Measurements from ENCODE around the gene DIP2A. TPM values are rescaled to one million over a fixed set of nuclear protein-coding genes. Genes with fewer than 3 reads are reported as not detected.
"Not testable (repeated sequence)": the region's sequence is repeated elsewhere in the genome, so short reads cannot be mapped to it uniquely, and the experiment has no call there.

The DIP2A gene
- polyA plus RNA-seq, 3 donors, result 24.7 to 25.8 (median 25.3) TPM

- DNase-seq (ENCODE audit: low read depth in 3 of 3, low spot score in 2 of 3), result no peak
Observed at GRCh38 chr21:46518983-46519583, 60.4 kb downstream of the DIP2A start.

GRCh38 chr21:46527393-46527792 lies 68.7 kb downstream of the DIP2A start:
- DNase-seq (ENCODE audit: low read depth in 3 of 3, low spot score in 2 of 3), result not testable (repeated sequence)

GRCh38 chr21:46527801-46528200 lies 69.1 kb downstream of the DIP2A start:
- DNase-seq (ENCODE audit: low read depth in 3 of 3, low spot score in 2 of 3), result no peak

GRCh38 chr21:46532080-46532479 lies 73.4 kb downstream of the DIP2A start:
- no peak for DNase-seq (ENCODE audit: low read depth in 3 of 3, low spot score in 2 of 3)

- no peak for DNase-seq (ENCODE audit: low read depth in 3 of 3, low spot score in 2 of 3)
Observed at GRCh38 chr21:46537026-46537425, 78.3 kb downstream of the DIP2A start.

GRCh38 chr21:46538262-46538661 lies 79.6 kb downstream of the DIP2A start:
- no peak for DNase-seq (ENCODE audit: low read depth in 3 of 3, low spot score in 2 of 3)

GRCh38 chr21:46538851-46539666 lies 80.4 kb downstream of the DIP2A start:
- DNase-seq (ENCODE audit: low read depth in 3 of 3, low spot score in 2 of 3), result no peak

- DNase-seq (ENCODE audit: low read depth in 3 of 3, low spot score in 2 of 3), result no peak
Observed at GRCh38 chr21:46540087-46540710, 81.5 kb downstream of the DIP2A start.

- no peak for DNase-seq (ENCODE audit: low read depth in 3 of 3, low spot score in 2 of 3)
Observed at GRCh38 chr21:46542588-46543124, 84.0 kb downstream of the DIP2A start.

- no peak for DNase-seq (ENCODE audit: low read depth in 3 of 3, low spot score in 2 of 3)
Observed at GRCh38 chr21:46543306-46543705, 84.6 kb downstream of the DIP2A start.

GRCh38 chr21:46544003-46544402 lies 85.3 kb downstream of the DIP2A start:
- DNase-seq (ENCODE audit: low read depth in 3 of 3, low spot score in 2 of 3), result no peak

- DNase-seq (ENCODE audit: low read depth in 3 of 3, low spot score in 2 of 3), result no peak
Observed at GRCh38 chr21:46544824-46545223, 86.1 kb downstream of the DIP2A start.

- no peak for DNase-seq (ENCODE audit: low read depth in 3 of 3, low spot score in 2 of 3)
Observed at GRCh38 chr21:46545363-46545762, 86.7 kb downstream of the DIP2A start.

GRCh38 chr21:46545911-46546310 lies 87.2 kb downstream of the DIP2A start:
- no peak for DNase-seq (ENCODE audit: low read depth in 3 of 3, low spot score in 2 of 3)

- no peak for DNase-seq (ENCODE audit: low read depth in 3 of 3, low spot score in 2 of 3)
Observed at GRCh38 chr21:46546799-46547198, 88.1 kb downstream of the DIP2A start.

GRCh38 chr21:46549650-46550049 lies 91.0 kb downstream of the DIP2A start:
- DNase-seq (ENCODE audit: low read depth in 3 of 3, low spot score in 2 of 3), result no peak

- DNase-seq (ENCODE audit: low read depth in 3 of 3, low spot score in 2 of 3), result no peak
Observed at GRCh38 chr21:46550116-46550941, 91.6 kb downstream of the DIP2A start.

GRCh38 chr21:46551636-46552241 lies 93.0 kb downstream of the DIP2A start:
- no peak for DNase-seq (ENCODE audit: low read depth in 3 of 3, low spot score in 2 of 3)

GRCh38 chr21:46552274-46552673 lies 93.6 kb downstream of the DIP2A start:
- no peak for DNase-seq (ENCODE audit: low read depth in 3 of 3, low spot score in 2 of 3)

- DNase-seq (ENCODE audit: low read depth in 3 of 3, low spot score in 2 of 3), result no peak
Observed at GRCh38 chr21:46552865-46553379, 94.2 kb downstream of the DIP2A start.
